NOMO-1 (cell line): ENCODE results near the gene NRG4.
A peak's percentile ranks its signal among the peaks of the same experiment; 100 is the strongest.
"Not testable (repeated sequence)": the region's sequence is repeated elsewhere in the genome, so short reads cannot be mapped to it uniquely, and the experiment has no call there.

Experiments used
- DNase-seq, 2 experiments: peaks; one replicate each; lab custom pipeline; 2025; ENCODE audit not compliant: unreplicated experiment in 2 of 2; lab: John Stamatoyannopoulos, UW

Gene NRG4

DNA sequence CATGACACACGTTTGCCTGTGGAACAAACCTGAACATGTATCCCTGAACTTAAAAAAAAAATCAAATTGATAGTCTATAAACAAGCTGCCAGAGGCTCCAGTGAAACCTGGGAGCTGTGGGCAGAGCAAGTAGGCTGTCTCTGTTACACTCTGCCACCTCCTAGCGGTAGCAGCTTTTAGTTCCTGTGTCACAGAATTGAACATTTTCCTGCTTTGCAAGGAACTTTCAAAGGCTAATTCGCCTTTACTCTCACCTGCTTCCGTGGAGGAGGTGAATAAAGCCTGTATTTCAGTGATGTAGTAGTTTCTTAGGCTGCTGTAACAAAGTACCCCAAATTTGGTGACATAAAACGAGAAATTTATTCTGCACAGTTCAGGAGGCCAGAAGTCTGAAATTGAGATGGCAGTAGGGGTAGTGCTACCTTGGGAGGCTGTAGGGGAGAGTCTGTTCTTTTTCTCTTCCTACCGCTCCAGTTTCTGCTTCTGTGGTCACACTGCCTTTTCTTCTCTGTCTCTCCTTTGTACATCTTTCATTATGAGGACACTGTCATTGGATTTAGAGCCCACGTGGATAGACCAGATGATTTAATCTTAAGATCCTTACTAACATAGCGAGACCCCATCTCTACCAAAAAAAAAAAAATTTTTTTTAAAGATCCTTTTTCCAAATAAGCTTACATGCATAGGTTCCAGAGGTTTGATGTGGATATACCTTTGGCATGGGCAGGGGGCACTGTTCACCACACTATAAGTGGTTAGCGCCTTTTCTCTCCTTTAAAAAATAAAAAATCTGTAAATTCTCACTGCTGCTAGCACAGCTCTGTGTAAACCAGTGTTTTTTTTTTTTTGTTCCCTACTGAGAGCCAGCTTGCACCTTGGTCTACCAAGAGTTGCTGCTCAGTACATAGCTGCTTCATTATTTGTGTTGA is 83.3 kb downstream of the NRG4 start:
- DNase-seq, result peak; percentile 10 to 37

DNA sequence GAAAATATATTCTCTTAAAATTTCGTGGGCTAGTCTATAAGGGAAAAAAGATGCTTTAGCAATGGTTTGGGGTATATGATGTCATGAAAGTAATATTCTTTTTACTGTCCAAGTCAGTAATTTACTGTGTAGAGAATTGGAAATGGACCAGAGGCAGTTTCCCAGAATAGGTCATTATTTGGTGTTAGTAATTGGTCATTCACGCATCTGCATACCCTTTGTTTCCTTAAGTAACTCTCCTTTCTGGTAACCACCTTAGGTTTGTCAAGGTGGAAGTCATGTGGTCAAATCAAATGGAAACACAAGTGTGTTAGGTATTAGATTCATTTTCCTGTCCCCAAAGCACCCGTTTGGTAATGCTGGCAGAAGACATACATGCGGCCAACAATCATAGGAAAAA is 84.6 kb downstream of the NRG4 start:
- DNase-seq, result no peak

DNA sequence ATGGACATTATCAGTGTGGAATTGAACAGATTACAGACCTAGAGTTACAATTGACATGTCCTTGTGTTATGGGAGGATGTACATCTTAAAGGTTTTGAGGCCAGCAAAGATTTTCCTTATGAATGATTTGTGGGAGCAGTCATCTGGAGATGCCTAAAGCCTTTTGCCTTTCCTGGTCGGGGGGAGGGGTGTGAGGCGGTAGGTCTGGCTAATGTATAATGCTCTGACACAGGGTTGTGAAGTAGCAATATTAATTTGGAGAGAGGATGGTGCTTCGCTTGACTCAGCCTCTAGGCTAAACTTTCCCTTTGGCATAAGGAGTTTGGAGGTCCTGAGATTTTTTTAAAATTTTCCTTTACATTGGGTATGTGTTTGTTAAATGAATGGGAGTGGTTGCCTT is 85.3 kb downstream of the NRG4 start:
- DNase-seq, result no peak

DNA sequence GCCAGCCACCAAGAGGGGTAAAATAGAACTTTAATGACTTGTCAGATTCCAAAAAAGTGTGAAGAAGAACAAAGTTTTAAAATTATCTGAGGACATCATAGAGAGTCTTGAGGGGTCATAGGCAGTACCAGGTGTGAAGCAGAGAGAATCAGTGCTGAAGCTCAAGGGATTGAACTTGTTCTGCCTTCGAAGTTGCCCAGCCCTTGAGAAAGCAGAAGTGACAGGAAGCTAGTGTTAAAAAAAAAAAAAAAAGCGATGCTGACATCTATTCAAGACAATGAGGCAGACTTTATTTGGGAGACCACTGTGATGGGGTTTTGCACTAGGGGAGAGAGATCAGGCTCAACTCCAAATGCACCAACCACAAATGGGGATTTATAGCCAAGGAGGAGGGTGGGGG is 86.8 kb downstream of the NRG4 start:
- peak; percentile 22 to 54 for DNase-seq

DNA sequence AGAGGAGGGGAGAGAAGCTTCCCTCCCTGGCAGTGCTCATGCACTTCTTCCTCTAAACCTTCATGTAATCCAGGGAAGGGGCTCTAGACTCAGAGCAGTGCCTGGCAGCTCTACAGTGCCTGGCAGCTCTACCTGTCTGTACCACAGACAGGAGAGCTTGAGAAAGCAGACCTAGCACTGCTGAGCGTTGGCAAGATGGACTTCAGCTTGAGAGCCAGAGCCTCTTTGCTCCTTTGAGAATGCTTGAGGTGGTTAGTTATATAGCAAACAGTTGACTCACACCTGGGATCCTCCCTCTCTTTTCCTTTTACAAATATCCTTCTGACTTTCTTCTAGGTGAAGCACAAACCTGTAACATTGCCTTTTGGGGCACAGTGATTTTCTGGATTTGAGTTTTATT is 87.6 kb downstream of the NRG4 start:
- DNase-seq, result no peak

DNA sequence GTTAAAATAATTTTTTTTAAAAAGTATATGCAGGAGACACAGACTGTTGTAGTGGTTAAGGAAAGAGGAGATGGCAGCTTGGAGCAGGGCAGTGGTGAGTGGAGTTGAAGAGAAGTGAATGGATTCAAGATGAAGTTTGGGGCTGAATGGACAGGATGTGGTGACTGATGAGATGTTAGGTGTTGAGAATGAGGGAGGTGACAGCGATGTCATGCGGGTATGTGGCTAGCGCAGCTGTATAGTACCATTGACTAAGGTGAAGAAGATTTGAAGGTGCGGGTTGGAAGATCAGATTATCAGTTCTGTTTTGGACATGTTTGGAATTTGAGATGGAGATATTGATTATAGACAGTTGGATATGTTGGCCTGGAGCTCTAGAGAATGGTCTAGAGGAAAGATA is 88.5 kb downstream of the NRG4 start:
- no peak for DNase-seq

DNA sequence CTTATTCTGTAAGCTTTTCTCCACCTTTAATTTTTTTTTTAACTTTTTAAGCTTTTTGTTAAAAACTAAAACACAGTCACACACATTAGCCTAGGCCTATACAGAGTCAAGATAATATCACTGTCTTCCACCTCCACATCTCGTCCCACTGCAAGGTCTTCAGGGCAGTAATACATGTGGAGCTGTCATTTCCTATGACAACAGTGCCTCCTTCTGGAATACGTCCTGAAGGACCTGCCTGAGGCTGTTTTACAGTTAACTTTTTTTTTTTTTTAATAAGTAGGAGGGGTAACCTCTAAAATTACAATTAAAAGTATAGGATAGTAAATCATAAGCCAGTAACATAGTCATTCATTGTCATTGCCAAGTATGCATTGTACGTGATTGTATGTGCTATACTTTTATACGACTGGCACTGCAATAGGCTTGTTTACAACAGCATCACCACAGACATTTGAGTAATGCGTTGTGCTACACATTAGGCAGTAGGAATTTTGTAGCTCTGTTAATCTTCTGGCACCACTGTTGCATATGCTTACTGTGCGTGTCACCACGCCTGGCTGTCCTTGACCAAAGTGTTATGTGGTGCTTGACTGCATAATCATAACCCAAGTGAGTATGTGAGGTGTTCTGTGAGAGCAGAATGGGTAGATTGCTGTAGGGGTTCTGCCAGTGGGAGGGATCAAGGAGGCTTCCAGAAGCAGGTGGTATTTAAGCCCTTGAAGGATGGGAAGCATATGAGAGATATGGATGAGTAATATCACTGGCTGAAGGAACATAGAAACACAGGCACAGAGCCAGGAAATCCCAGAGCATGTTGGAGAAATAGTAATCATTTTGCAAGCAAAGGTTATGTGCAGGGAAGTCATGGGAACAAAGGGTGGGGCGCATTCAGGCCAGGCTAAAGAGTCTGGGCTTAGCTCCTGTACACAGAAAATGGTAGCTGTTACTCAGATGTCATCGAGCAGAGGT is 90.2 kb downstream of the NRG4 start:
- peak in 1 of 2 experiments; percentile 22 for DNase-seq

DNA sequence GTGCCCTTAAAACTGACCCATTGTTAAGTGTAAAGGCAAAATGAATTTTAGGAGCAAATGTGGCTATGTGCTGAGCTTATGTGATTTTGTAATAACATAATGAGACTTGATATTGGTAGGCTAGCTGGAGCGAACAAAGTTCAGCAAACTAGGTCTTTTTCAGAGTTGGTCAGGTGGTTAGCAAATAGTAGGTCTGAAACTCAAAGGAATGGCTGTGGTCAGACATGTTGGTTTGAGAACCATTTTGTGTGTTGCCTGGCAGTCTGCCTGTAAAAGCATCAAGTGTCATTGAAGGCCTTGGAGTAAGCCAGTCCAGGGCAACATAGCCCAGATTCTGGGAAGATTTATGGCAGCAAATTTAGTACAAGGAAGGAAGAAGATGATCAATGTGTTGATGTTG is 92.1 kb downstream of the NRG4 start:
- no peak for DNase-seq

DNA sequence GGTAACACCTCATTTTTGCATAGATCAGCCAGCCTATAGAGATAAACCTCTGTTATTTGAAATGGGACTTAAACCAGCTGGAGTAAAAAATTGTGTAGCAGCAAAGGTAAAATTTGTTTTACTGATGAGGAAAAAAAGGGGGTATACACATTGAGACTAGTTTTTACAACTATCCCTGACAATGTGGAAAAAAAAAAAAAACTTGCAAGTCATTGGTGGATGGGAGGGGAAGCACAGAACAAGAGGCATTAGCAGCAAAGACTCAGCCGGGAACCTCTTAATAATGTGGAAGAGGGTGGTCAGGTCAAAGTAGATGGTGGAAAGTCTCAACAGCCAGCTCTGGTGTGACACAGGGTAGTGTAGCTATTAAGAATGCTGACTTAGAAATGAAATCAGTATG is 94.1 kb downstream of the NRG4 start:
- no peak for DNase-seq

DNA sequence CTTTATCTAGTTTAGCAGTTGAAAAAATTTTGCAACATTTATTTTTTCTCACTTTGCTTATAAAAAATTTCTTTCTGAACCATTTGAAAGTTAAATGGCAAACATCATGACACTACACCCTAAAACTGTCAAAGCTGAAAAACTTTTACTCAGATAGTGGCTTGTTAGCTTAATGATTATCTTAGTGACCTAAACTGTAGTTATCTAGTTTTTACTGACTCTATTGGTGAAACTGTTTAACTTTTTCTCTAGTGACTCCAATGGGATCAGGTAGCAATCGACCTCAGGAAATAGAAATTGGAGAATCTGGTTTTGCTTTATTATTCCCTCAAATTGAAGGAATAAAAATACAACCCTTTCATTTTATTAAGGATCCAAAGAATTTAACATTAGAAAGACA is 95.2 kb downstream of the NRG4 start:
- DNase-seq, result no peak

DNA sequence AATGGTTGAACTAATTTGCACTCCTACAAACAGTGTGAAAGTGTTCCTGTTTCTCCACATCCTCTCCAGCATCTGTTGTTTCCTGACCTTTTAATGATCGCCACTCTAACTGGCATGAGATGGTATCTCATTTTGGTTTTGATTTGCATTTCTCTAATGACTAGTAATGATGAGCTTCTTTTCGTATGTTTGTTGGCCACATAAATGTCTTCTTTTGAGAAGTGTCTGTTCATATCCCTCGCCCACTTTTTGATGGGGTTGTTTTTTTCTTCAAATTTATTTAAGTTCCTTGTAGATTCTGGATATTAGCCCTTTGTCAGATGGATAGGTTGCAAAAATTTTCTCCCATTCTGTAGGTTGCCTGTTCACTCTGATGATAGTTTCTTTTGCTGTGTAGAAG is 101.9 kb downstream of the NRG4 start:
- not testable (repeated sequence) for DNase-seq

DNA sequence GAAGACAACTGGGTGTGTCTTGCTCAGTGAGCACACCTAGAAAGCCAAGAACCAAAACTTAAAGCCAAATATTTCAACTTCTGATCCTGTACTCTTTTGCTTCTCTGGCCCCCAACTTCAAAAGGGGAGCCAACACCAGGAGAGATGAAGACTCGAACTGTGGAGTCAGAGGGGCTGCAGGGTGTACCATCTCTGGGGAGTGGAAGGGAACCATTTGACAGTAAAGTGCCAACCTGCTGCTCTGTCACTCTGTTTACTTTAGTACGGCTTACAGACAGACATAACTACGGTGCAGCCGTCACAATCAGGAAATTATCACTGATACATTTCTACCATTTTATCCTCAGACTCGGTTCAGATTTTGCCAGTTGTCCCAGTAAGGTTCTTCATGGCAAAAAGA is 107.0 kb downstream of the NRG4 start:
- no peak for DNase-seq

DNA sequence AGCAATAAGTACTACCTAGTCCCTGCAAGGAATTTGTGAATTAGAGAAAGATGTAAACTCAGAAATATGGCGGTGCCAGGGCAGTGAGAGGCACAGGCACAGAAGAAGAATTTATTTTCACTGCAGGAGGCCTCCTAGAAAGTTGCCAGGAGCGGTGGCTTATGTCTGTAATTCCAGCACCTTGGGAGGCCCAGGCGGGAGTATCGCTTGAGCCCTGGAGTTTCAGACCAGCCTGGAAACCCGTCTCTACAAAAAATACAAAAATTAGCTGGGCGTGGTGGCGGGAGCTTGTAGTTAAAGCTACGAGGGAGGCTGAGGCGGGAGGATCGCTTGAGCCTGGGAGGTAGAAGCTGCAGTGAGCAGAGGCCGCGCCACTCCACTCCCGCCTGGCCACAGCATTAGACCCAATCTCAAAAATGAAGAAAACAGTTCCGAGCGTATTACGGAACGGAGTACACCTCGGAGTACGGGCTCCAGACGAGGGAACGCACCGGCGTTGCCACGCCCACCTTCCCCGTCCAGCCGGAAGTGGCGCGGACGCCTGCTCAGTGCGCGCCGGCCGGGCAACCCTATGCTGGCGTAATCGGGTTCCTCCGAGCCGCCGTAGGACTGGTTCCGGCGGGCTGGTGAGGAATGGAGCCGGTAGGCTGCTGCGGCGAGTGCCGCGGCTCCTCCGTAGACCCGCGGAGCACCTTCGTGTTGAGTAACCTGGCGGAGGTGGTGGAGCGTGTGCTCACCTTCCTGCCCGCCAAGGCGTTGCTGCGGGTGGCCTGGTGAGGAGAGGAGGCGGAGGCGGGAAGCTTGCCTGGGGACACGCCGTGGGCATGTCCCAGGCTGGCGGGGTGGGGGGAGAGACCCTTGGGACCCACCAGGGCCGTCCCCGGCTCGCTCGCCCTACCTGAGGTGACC is 108.6 kb downstream of the NRG4 start, which contains the start of gene FBXO22:
Gene FBXO22 (plus strand): TSS at position 548 of the 909 bp plus-strand sequence. CDS start 86 bp downstream, at position 634.
- DNase-seq, result peak; percentile 82 to 89

DNA sequence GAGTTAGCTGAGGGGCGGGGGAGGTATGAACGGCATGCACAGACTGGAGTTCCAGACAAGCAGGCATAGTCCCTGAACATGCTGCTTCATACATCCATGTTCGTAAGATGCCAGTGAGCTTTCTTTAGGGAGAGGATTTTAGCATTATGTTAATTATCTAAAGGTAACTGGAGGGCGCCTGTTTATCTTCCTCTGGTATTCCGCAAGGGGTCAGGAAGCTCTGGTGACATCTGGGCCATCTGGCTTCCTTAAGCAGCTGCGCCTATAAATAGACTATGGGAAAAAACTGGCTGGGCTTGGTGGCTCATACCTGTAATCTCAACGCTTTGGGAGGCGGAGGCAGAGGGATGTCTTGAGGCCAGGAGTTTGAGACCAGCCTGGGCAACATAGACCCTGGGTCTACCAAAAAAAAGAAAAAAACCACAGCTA is 110.1 kb downstream of the NRG4 start:
- DNase-seq, result no peak

DNA sequence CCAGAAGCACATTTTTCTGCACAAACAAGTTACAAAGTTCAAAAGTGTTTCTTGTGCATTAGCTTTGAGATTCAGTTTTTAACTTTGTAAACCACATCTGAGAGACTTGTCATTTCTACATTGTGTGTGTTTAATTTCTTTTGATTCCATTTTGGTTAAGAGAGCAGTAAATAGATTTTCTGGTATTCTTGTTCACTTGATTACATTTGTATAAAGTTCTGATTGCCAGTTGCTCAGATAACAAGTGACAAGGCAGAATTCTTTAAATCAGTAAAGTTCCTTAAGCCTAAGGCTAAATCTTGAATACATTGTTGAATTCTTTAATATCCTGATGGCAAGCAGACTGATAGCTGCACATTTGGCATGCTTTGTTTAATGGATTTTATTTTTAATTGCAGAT is 111.6 kb downstream of the NRG4 start:
- DNase-seq, result no peak

DNA sequence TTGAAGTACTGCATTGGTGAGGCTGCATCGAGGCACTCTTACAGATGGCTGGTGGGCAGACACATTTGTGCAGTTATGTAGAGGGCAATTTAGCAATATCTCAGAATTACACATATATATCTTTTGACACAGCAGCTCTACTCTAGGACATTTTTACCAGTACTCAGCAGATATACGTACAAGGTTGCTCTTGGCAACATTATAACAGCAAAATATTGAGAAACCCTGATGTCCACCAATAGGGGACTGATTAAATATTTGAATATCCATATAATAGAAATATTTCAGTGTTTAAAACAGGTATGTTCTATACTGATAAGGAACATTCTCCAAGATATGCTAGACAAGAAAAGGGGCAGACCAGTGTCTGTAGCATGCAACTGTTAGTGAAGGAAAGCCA is 116.5 kb downstream of the NRG4 start:
- DNase-seq, result no peak

DNA sequence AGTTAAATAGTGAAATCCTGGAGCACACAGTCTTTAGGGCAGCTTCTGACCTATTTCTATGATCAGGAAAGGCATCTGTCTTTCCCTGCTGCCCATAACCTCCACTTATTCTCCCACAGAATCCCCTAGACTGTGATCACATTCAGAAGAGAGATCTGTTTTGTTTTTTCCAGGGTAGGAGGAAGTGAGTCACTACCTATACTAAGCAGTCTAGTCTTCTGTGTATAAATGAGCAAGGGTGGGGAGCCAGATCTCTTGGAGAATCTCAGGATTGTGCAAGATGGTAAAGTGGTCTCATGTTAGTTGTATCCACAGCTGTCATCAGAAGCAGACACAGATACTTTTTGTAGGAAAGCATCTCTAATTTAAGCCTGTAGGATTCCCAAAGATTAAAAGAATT is 120.3 kb downstream of the NRG4 start:
- DNase-seq, result peak in 1 of 2 experiments; percentile 50
